ENCODE measurements around the gene HPSE.

HPSE gene

GRCh38 chr4:83340692-83341343 is 6.2 kb upstream of the HPSE start:
- DNase-seq (ENCODE audit: low spot score) = no peak
- in situ Hi-C loops (cut with MboI; ENCODE audit: low pct_unique_long_range_greater_than_20kb, low sequenced_read_pairs, unreplicated experiment) = no loop called here
- no peak for TF ChIP-seq CTCF (IDR thresholded peaks at IDR 0.05; ENCODE audit: extremely low read depth, insufficient read depth, missing control alignments)

GRCh38 chr4:83339573-83339972 is 4.9 kb upstream of the HPSE start:
- DNase-seq (ENCODE audit: low spot score) = no peak
- in situ Hi-C loops (cut with MboI; ENCODE audit: low pct_unique_long_range_greater_than_20kb, low sequenced_read_pairs, unreplicated experiment) = no loop called here
- TF ChIP-seq CTCF (IDR thresholded peaks at IDR 0.05; ENCODE audit: extremely low read depth, insufficient read depth, missing control alignments) = no peak

- in situ Hi-C loops (cut with MboI; ENCODE audit: low pct_unique_long_range_greater_than_20kb, low sequenced_read_pairs, unreplicated experiment) = no loop called here
- no peak for TF ChIP-seq CTCF (IDR thresholded peaks at IDR 0.05; ENCODE audit: extremely low read depth, insufficient read depth, missing control alignments)
- DNase-seq (ENCODE audit: low spot score) = no peak
Observed at GRCh38 chr4:83335701-83336100, 1.1 kb upstream of the HPSE start.

GRCh38 chr4:83331956-83332355 is 2.7 kb downstream of the HPSE start:
- TF ChIP-seq CTCF (IDR thresholded peaks at IDR 0.05; ENCODE audit: extremely low read depth, insufficient read depth, missing control alignments) = no peak
- in situ Hi-C loops (cut with MboI; ENCODE audit: low pct_unique_long_range_greater_than_20kb, low sequenced_read_pairs, unreplicated experiment) = no loop called here
- no peak for DNase-seq (ENCODE audit: low spot score)

GRCh38 chr4:83329521-83330110 is 5.0 kb downstream of the HPSE start:
- in situ Hi-C loops (cut with MboI; ENCODE audit: low pct_unique_long_range_greater_than_20kb, low sequenced_read_pairs, unreplicated experiment) = no loop called here
- TF ChIP-seq CTCF (IDR thresholded peaks at IDR 0.05; ENCODE audit: extremely low read depth, insufficient read depth, missing control alignments) = no peak
- DNase-seq (ENCODE audit: low spot score) = no peak

- in situ Hi-C loops (cut with MboI; ENCODE audit: low pct_unique_long_range_greater_than_20kb, low sequenced_read_pairs, unreplicated experiment) = no loop called here
- DNase-seq (ENCODE audit: low spot score) = no peak
- no peak for TF ChIP-seq CTCF (IDR thresholded peaks at IDR 0.05; ENCODE audit: extremely low read depth, insufficient read depth, missing control alignments)
Observed at GRCh38 chr4:83328521-83329187, 6.0 kb downstream of the HPSE start.

Data from GM13977 (cell line).